ENCODE data around the gene TMEM151B. TPM values are rescaled to one million over a fixed set of nuclear protein-coding genes. Genes with fewer than 3 reads are reported as not detected.
A peak's percentile ranks its signal among the peaks of the same experiment; 100 is the strongest.

Gene TMEM151B
- total RNA-seq, 3 donors from 2014 or later = 0.03 to 0.05 TPM; not detected in 1

DNA sequence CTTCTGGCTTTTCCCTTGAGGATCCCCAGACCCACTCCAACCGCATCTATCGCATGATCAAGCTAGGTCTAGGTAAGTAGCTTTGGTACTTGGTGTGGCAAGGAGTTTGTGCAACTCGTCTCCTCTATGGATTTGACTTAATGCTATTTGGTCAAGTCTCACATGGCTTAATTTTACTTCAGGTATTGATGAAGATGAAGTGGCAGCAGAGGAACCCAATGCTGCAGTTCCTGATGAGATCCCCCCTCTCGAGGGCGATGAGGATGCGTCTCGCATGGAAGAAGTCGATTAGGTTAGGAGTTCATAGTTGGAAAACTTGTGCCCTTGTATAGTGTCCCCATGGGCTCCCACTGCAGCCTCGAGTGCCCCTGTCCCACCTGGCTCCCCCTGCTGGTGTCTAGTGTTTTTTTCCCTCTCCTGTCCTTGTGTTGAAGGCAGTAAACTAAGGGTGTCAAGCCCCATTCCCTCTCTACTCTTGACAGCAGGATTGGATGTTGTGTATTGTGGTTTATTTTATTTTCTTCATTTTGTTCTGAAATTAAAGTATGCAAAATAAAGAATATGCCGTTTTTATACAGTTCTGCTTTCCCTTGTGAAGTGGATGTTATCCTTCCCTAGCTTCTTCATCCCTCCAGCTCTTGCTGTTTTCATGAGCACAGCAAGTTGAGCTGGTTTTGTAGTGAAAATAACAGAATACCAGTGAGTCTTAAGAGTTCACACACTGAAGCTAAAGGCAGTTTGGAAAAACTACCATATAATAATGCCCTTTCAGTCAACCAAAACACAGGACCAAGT lies 16.7 kb upstream of the TMEM151B start:
- ATAC-seq (no peak), DNase-seq (peak; percentile 52)
- H3K9me3 Mint-ChIP-seq = no peaks in the 10 kb centered on the region
- H3K27me3 Mint-ChIP-seq (ENCODE audit: low read depth) = no peaks in the 10 kb centered on the region
- peak overlapping the region; percentile 99 for H3K4me3 Mint-ChIP-seq
- peaks cover 69% of the 10 kb centered on the region for H3K36me3 Mint-ChIP-seq (ENCODE audit: insufficient read depth)
- H3K4me1 Mint-ChIP-seq (ENCODE audit: low read depth) = peaks cover 87% of the 10 kb centered on the region

DNA sequence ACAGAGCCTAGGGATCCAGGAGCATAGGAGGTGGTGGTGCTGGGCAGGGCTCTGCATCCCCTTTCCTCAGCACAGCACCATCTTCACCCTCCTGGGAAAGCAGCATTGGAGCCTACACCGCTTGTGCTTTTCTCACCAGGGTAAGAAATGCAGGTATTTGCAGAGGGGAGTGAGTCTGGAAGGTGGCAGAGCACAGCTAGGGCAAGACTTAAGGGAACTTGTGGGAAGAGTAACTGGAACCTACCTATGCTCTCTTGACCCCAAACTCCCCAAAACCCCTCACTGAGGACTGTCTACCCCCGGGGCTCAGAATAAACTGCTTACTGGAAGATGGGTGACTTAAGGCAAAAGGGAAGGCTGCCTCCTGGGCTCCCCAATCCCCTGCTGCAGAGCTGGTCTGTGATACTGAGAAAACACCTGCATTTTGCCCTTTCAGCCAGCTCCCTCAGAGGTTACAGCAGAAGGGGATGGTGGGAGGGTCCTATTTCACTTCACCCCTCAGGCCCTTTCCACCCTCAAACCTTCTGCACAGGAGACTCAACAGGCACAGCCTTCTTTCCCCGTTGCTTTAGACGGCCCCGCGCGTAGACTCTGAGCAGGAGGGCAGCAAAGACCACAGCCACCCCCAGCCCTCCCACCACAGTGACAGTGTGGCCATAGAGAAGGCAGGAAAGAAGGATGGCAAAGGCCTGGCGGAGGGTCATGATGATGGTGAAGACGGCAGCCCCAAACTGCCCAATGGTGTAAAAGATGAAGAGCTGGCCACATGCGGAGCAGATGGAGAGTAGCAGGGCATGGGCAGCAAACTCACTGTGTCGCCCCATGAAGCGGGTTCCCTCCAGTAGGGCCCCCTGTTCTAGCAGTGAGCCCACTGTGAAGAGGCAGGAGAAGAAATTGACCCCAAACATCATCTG lies 15.8 kb upstream of the TMEM151B start:
- Mint-ChIP-seq H3K27me3 (ENCODE audit: low read depth) (no peaks in the 10 kb centered on the region), H3K4me1 (ENCODE audit: low read depth) (peaks cover 83% of the 10 kb centered on the region), H3K9me3 (no peaks in the 10 kb centered on the region), H3K4me3 (peak overlapping the region; percentile 94), H3K36me3 (ENCODE audit: insufficient read depth) (peaks cover 66% of the 10 kb centered on the region)
- DNase-seq (no peak), ATAC-seq (peak; percentile 5 to 7)

DNA sequence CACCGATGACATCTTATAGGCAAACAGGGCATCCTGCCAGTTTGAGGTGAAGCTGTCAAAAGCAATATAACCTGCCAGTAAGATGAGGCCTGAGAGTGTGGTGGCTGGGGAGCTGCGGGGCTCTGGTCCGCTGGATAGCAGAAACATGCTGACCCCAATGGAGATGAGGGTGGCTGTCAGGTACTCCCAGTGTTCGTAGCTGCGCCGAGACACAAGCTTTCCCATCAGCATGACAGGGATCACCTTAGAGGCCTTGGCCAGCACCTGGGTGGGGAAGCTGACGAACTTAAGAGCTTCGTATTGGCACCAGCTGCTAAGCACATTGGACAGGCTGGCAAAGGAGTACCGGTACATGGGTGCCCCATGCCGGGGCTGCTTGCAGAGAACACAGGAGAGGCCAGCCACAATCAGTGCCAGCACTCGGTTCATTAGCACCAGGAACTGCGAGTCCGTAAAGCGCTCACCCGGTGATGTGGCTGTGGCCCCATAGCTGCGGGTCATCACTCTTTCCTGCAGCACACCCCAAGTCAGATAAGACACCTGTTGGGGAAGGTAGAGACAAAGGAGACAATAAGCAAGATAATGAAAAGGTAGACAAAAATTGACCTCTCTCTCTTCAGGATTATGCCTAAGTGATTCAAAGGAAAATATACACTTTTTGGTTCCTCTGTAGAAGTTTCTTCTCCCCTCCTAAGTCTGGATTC lies 15.0 kb upstream of the TMEM151B start:
- H3K36me3 Mint-ChIP-seq (ENCODE audit: insufficient read depth) = peaks cover 64% of the 10 kb centered on the region
- H3K27me3 Mint-ChIP-seq (ENCODE audit: low read depth) = no peaks in the 10 kb centered on the region
- H3K4me3 Mint-ChIP-seq = peak overlapping the region; percentile 94
- no peaks in the 10 kb centered on the region for H3K9me3 Mint-ChIP-seq
- peaks cover 76% of the 10 kb centered on the region for H3K4me1 Mint-ChIP-seq (ENCODE audit: low read depth)
- DNase-seq (peak; percentile 18), ATAC-seq (peak; percentile 11 to 22)

DNA sequence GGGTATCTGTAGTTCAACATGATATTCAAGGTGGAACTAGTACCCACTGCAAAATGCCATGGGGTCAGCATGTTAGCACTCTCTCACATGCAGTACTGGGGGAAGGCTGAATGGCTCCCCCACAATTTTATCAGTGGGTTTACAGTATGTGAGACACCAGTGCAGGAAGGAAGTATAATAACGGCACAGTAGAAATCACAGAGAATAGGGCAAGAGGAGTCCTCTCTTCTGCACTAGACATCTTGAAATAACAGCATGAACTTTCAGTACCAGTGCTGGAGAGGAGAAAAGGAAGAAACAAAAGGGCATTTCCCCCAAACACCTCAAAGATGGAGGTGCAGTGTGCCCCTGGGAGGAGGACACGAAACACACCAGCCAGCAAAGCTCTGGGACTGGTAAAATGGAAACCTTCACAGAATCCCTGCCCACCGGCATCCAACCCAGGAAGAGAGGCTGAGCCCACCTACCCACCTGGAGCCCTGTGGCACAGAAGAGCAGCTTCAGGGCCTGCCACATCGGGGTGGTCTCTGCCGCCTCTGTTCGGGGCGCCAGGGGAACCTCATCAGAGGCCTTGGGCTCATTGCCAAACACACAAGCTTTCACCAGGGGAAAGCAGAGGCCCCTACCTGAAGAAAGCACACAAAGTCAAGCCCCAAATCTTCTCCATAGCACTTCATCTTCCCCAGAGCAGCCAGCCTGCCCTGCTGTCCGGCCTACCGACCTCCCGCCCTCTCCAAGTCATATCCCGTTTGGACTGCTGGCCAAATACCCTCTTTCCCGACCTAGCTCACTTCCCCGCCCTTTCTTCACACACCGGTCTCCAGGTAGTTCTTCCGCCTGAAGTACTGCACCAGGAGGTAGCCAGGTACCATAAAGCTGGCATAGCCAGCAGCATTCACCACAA lies 14.1 kb upstream of the TMEM151B start:
- Mint-ChIP-seq H3K36me3 (ENCODE audit: insufficient read depth) (peaks cover 63% of the 10 kb centered on the region), H3K4me3 (peak overlapping the region; percentile 94), H3K4me1 (ENCODE audit: low read depth) (peaks cover 71% of the 10 kb centered on the region), H3K27me3 (ENCODE audit: low read depth) (no peaks in the 10 kb centered on the region), H3K9me3 (no peaks in the 10 kb centered on the region)
- ATAC-seq (peak; percentile 14 to 22), DNase-seq (peak; percentile 21)

DNA sequence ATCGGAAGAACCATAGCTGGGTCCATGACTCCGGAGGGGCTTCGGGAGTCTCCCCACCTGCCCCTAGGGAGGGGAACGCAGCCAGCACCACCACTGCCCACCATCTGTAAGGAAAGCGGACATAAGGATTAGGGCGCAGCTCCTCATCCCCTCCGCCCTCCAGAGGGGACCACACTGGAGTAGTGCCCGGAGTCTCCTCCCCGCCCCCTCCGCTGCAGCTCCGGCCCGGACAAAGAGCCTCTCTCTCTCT lies 13.6 kb upstream of the TMEM151B start:
- ATAC-seq (peak; percentile 7 to 11), DNase-seq (no peak)
- Mint-ChIP-seq H3K36me3 (ENCODE audit: insufficient read depth) (peaks cover 58% of the 10 kb centered on the region), H3K9me3 (no peaks in the 10 kb centered on the region), H3K4me3 (peak overlapping the region; percentile 94), H3K27me3 (ENCODE audit: low read depth) (no peaks in the 10 kb centered on the region), H3K4me1 (ENCODE audit: low read depth) (peaks cover 69% of the 10 kb centered on the region)

DNA sequence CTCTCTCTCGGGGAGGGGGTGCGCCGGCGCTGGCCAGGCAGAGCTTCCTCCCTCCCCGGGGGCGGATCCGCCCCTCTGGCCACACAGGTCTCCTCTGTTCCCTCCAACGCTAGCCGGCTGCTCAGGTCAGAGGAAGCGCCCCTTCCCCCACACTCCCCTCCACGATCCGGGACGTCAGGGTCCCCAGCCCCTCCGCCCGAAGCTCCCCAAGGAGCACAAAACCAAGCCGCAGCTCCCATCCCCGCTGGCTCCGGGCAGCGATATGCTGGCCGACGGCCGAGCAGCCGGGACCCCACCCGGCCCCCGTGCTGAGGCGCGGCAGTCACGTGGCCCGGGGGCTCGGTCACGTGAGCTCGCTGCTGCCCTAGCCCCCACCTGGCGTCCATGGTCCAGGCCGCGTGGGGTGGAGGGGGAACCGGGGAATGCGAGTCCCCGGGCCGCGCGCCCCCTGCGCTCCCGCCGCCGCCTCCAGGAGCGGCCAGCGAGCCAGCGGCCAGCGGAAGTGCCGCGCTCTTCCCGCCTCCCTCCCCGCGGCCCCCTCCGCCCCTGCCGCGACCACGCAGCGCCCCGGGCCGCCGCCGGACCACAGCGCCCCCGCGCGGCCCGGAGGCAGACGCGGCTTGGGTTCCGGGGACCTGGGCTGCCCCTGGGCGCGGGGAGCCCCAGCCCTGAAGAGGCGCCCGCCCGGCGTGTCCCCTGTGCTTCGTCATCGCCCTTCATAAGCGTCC lies 13.1 kb upstream of the TMEM151B start, which contains the start of gene SLC35B2:
TSS of gene SLC35B2 (minus strand) at position 504 of the 728 bp plus-strand sequence. CDS start at position 386, 118 bp downstream.
- H3K4me3 Mint-ChIP-seq = peak within 1 kb of the TSS; percentile 94
- no peaks in the 10 kb centered on the region for H3K27me3 Mint-ChIP-seq (ENCODE audit: low read depth)
- peak; percentile 53 to 60 for ATAC-seq
- peak; percentile 56 for DNase-seq
- peaks cover 69% of the 10 kb centered on the region for H3K4me1 Mint-ChIP-seq (ENCODE audit: low read depth)
- no peaks in the 10 kb centered on the region for H3K9me3 Mint-ChIP-seq
- peaks cover 54% of the 10 kb centered on the region for H3K36me3 Mint-ChIP-seq (ENCODE audit: insufficient read depth)

DNA sequence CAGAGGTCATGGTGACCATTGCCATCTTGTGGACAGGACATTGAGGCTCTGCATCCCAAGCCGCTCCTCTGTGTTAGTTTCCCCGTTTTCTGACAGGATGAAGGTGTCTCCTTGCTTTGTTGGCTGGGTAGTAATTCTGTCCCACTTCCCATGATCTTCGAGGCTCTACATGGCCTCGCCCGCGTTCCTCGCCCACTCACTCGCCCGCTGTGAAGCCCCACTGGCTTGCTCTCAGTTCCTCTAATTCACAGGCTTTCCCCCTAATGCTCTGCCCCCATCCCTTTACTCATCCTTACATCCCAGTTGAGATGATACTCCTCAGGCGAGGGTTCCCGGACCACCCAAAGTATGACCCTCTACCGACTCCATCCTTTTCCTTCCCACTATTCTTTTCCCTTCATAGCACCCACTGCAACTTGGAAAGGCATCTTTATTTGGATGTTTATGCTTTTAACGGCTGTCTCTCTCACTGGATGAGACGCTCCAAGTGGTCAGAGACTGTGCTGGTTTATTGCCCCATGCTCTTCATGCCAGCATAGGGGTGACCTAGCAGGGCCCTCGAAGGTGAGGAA lies 12.4 kb upstream of the TMEM151B start:
- H3K4me3 Mint-ChIP-seq = peak overlapping the region; percentile 86
- ATAC-seq (no peak), DNase-seq (no peak)
- H3K4me1 Mint-ChIP-seq (ENCODE audit: low read depth) = peaks cover 69% of the 10 kb centered on the region
- no peaks in the 10 kb centered on the region for H3K27me3 Mint-ChIP-seq (ENCODE audit: low read depth)
- peaks cover 50% of the 10 kb centered on the region for H3K36me3 Mint-ChIP-seq (ENCODE audit: insufficient read depth)
- H3K9me3 Mint-ChIP-seq = no peaks in the 10 kb centered on the region

DNA sequence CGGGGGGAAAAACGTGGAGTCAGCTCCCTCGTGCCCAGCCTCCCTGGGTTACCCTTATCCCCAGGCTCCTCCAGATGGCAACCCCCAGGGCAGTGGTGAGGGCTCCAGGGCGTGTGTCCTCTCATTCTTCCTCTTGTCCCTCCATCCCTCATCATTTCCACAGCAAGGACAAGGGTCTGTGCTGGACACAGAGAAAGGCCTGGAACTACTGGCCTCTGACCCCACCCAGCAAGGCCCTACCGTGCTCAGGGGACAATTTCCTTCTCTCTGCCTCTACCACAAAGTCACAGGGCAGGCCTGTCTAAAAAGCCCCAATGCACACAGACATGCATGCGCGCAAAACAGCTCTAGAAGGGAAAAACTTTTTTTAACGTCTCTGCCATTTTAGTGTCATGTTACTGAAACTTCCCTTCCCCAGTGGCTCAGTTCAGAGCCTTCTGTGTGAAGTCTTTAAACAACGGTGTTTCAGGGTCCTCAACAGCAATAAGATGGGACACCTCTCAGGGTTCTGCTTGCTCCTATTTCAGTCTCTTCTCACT lies 11.9 kb upstream of the TMEM151B start:
- H3K9me3 Mint-ChIP-seq = no peaks in the 10 kb centered on the region
- H3K36me3 Mint-ChIP-seq (ENCODE audit: insufficient read depth) = peaks cover 45% of the 10 kb centered on the region
- no peak for DNase-seq
- peaks cover 69% of the 10 kb centered on the region for H3K4me1 Mint-ChIP-seq (ENCODE audit: low read depth)
- no peak for ATAC-seq
- H3K27me3 Mint-ChIP-seq (ENCODE audit: low read depth) = no peaks in the 10 kb centered on the region
- H3K4me3 Mint-ChIP-seq = peak overlapping the region; percentile 86

DNA sequence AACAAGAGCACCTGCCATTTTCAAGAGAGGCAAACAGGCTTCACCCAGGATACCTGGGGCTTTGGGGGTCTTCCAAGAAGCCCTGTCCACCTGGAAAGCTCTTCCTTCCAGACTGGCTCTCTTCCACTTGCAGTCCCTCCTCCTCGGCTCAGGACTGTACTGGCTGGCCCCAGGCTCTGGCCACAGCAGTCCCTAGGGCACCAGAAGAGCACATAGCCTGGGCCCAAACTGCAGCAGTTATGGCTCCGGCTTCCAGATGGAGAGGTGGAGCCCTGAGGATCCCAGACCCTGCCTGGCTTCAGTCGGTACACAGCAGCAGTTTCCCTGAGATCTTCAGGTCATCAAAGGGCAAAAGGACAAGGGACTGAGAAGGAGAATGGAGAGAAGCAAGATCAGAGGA lies 11.3 kb upstream of the TMEM151B start:
- Mint-ChIP-seq H3K4me1 (ENCODE audit: low read depth) (peaks cover 65% of the 10 kb centered on the region), H3K4me3 (peak overlapping the region; percentile 86), H3K9me3 (no peaks in the 10 kb centered on the region), H3K36me3 (ENCODE audit: insufficient read depth) (peaks cover 40% of the 10 kb centered on the region), H3K27me3 (ENCODE audit: low read depth) (no peaks in the 10 kb centered on the region)
- ATAC-seq (no peak), DNase-seq (no peak)

DNA sequence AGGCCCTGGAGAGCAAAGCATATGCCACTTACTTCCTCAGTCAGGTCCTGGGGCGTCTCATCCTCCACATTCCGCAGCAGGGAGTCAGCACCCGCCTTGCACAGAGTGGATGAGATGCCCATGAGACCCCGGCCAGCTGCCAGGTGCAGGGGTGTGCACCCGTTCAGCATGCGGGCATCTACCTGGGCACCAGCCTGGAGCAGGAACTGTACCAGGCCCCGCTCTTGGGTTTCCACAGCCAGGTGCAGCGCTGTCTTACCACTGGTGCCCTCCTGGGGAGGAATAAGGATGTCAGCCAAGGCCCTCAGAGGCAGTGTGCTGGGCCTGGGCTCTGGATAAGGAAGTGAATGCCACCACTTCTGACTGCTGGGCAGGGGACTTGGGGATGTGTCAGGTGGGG lies 10.2 kb upstream of the TMEM151B start:
- no peaks in the 10 kb centered on the region for H3K9me3 Mint-ChIP-seq
- H3K27me3 Mint-ChIP-seq (ENCODE audit: low read depth) = no peaks in the 10 kb centered on the region
- DNase-seq (no peak), ATAC-seq (no peak)
- no peak overlapping the region for H3K4me3 Mint-ChIP-seq
- peaks cover 30% of the 10 kb centered on the region for H3K36me3 Mint-ChIP-seq (ENCODE audit: insufficient read depth)
- peaks cover 58% of the 10 kb centered on the region for H3K4me1 Mint-ChIP-seq (ENCODE audit: low read depth)

DNA sequence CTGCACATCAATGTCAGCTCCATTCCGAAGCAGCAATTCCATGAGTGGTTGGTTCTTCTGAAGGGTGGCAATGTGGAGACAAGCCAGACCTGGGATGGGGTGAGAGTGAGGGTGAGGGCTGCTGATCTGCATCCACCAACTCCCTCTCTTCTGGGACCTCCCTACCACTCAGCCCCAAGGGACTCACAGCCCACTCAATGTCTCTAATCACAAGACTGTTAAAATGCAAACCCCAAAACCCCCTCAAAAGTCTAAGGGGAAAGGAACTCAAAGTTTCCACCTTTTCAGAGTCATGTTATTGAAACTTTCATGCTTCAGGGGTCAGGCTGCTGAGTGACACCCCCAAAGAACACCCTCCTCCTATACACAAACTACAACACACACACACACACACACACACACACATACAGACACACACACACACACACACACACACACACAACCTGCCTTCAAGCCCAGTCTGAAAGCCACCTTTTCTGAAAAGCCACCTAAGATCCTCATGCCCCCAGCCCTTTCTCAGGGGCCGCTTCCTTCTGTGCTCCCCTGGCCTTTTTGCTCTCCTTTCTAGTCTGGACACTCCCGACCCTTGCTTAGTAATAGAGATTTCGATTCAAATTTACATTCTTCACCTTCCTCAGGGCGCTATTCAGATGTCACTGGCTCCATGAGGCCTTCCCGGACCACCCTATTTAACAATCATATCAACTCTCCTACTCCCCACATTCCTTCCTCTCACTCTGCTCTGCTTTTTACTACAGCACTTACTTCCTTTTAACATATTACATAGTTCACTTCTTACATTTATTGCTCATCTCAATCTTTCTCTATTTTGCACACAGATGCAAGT lies 9.6 kb upstream of the TMEM151B start:
- Mint-ChIP-seq H3K27me3 (ENCODE audit: low read depth) (no peaks in the 10 kb centered on the region), H3K4me1 (ENCODE audit: low read depth) (peaks cover 51% of the 10 kb centered on the region), H3K36me3 (ENCODE audit: insufficient read depth) (peaks cover 30% of the 10 kb centered on the region), H3K4me3 (peak overlapping the region; percentile 2), H3K9me3 (no peaks in the 10 kb centered on the region)
- ATAC-seq (no peak), DNase-seq (no peak)

DNA sequence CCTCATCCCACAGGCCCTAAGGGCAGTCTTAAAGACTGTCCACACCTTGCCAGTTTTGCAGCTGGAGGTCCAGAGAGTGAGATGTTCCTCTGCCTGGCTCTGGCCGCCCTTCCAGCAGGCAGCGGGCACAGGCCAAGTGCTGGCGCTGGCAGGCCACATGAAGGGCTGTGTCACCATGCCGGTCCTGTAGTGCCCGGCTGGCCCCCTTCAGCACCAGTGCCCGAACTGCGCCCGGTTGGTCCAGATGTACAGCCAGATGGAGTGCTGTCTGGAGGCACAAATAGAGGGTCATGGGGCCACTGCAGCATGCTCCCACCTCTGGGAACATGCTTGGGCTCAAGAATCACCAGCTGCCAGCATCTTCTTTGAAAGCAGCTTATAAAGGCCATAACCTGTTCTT lies 8.7 kb upstream of the TMEM151B start:
- Mint-ChIP-seq H3K36me3 (ENCODE audit: insufficient read depth) (peaks cover 30% of the 10 kb centered on the region), H3K4me1 (ENCODE audit: low read depth) (peaks cover 49% of the 10 kb centered on the region), H3K4me3 (no peak overlapping the region), H3K27me3 (ENCODE audit: low read depth) (no peaks in the 10 kb centered on the region), H3K9me3 (no peaks in the 10 kb centered on the region)
- DNase-seq (no peak), ATAC-seq (no peak)

Data from activated T-cell treated with anti-CD3 and anti-CD28 coated beads, Interleukin-2, amount 50 U/mL, for 4 hours (primary cell).